Cortex of kidney (tissue), 1 donor: ENCODE measurements around the gene HEBP2.

ENCODE experiments used
- DNase-seq: peaks from one replicate; lab custom pipeline; 2025; lab: John Stamatoyannopoulos, UW

The HEBP2 gene

DNA sequence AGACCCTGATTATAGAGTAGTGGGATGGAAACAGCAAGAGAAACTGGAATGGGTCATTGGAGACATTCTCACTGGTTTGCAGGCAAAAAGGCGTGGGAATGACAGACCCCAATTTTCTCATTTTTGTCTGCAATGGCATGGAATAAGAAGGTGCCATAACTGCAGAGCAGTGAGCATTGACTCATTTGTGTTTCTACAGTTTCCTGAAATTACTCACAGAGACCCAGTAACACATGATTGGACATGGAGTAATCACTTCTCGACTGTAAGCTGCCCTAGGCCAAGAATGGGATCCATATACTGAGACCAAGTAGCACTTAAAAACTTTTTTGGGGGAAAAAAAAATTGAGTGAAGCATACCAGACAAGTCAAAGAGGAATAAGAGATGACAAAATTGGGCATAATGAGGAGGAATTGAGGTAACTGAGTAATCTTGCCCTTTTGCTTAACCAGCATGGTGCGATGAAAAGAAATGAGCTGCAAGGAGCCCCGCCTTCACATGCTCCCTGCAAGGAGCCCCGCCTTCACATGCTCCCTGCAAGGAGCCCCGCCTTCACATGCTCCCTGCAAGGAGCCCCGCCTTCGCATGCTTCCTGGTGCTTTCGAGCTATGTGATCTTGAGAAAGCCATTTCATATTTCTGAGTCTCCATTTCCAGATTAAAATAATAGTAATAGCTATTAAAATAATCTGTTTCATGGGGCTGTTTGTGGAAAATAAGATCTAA lies 51.1 kb downstream of the HEBP2 start:
- no peak for DNase-seq

DNA sequence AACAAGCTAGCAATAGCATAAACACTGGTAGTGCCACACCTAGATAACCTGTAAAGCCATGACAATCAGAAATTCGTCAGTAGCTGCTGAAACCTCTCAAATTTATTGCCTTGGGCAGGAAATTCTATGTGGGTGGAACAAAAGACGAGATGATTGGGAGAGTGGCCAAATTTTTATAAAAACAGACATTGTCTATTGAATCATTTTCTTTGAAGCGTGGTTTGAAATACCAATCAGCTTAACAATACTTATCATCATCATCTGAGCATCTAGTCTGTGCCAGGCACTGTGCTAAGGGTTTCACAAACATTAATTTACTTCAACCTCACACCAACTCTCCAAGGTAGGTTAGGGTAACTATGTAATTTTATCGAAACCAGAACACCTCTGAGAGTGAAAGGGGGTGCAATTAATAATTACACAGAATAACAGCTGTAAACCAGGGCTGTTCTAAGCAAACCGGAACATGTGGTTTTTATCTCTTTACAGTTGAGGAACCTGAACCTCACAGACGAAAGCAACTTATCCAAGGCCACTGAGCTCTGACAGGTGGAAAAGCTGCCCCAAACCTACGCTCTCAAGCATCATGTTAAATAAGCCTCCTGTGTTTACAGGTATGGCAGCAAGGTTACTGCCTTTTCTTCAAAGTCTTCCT lies 51.9 kb downstream of the HEBP2 start:
- DNase-seq = no peak

DNA sequence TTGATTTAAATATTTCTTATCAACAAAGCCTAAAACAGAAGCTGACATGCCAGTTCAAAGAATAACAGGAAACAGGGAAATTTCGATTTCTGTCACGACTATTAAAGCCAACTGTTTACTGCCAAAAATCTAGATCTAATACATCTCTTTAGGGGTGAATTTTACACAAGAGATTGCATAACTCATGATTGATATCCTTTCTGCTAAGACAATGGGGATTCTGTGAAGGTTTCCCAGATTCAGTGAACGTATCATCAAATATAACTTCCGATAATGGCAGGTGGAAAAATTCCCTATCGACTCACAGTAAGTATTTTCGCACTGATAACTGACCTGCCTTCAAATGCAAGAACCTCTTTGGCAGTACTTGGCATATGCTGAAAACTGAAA lies 52.4 kb downstream of the HEBP2 start:
- no peak for DNase-seq

DNA sequence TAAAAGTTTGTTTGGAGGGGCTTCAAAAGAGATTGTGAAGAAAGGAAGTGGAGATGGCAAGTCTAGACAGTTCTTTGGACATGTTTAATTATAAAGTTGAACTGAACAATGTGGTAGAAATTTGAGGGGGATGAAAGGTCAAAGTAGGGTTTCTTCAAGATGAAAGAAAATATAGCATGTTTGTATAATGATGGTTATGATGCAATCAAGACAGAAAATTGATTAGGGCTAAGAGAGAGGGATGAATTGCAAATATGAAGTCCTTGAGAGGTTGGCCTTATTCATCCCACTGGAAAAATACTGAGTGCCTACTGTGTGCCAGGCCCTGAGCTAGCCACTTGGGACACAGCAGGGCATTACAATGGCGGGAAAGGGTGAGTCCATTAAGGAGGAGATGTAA lies 57.6 kb downstream of the HEBP2 start:
- no peak for DNase-seq

DNA sequence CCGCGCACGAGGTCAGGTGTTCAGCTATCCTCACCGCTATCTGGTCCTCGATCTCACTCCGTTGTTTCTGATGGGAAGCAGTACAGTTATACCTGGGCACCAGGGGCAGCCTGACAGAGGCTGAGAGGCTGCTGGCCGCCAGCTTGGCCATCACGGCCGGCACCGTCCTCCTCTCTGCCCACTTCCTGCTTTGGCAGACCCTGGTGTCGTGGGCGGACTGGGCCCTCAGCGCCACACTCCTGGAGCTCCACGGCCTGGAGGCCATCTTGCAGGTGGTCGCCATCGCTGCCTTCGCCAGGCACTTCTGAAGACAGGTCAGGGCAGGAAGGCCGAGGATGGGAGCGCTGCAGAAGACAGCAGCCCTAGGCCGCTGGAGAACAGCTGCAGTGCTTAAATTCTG lies 60.1 kb downstream of the HEBP2 start:
- no peak for DNase-seq

DNA sequence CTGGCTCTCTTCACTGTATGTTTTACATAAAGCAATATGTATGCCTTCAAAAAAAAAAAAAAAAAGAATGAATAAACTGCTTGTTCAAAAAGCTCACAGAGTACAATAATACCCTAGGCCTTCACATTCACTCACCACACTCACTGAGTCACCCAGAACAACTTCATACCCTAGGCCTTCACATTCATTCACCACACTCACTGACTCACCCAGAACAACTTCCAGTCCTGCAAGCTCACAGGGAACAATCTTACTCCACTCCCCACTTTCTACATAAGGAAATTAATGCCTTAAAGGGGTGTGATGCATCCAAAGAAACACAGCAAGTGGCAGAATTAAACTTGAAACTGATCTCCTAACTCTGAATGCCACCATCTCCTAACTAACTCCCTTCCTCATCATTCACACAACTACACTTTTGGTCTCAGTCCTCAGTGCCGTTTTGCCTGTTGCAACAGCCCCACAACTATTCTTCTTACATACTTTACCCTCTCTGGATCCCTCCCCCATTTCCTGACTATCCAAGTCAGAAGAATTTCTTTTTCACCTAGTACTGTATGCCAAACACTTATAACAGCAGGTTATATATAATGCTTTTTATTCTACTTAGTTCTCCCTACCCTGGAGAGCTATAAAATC lies 61.1 kb downstream of the HEBP2 start:
- no peak for DNase-seq

DNA sequence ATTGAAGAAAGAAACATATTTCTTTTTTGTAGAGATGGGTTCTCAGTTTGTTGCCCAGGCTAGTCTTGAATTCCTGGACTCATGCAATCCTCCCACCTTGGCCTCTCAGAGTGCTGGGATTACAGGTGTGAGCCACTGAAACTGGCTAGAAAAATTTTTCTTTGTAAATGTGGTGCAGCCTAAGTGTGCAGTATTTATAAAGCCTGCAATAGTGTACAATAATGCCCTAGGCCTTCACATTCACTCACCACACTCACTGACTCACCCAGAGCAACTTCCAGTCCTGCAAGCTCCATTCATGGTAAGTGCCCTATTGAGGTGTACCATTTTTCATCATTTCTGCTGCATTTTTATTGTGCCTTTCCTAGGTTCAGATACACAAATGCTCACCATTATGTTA lies 63.9 kb downstream of the HEBP2 start:
- no peak for DNase-seq

DNA sequence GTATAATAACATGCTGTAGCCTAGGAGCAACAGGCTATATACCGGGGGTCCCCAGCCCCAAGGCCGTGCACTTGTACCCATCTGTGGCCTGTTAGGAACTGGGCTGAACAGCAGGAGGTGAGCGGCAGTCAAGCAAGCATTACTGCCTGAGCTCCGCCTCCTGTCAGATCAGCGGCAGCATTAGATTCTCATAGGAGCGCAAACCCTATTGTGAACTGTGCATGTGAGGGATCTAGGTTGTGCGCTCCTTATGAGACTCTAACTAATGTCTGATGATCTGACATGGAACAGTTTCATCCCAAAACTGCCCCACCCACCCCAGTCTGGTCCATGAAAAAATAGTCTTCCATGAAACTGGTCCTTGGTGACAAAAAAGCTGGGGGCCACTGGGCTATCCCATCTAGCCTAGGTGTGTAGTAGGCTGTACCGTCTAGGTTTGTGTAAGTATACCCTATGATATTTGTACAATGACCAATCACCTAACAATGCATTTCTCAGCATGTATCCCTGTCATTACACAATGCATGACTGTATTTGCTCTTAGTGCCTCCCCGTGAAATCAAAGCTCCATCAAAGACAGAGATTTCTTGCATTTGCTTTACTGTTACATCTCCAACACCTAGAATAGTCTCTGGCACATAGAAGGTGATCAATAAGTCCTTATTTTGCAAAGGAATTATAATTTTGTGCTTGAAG lies 64.4 kb downstream of the HEBP2 start:
- no peak for DNase-seq
